Right renal cortex interstitium (tissue), 3 donors: Measurements from ENCODE around the gene RAX2. TPM values are rescaled to one million over a fixed set of nuclear protein-coding genes. Genes with fewer than 3 reads are reported as not detected.

ENCODE experiments used
- DNase-seq, 3 donors: peaks; one replicate each; pipeline ENCODE4 v3.0.0-alpha.2; 2013; ENCODE audit warnings: low read depth in 3 of 3, low spot score in 2 of 3
- polyA plus RNA-seq, 3 donors: library from polyadenylated mRNA; unstranded; fragments of 120-200 nt; gene quantifications; one replicate each; pipeline ENCODE4 v1.2.1, GENCODE V29; 2013; ENCODE audit not compliant: insufficient read length in 3 of 3

RAX2 gene
- polyA plus RNA-seq, 3 donors: not detected

GRCh38 chr19:3733549-3734309, 38.3 kb downstream of the RAX2 start:
- no peak for DNase-seq

DNA sequence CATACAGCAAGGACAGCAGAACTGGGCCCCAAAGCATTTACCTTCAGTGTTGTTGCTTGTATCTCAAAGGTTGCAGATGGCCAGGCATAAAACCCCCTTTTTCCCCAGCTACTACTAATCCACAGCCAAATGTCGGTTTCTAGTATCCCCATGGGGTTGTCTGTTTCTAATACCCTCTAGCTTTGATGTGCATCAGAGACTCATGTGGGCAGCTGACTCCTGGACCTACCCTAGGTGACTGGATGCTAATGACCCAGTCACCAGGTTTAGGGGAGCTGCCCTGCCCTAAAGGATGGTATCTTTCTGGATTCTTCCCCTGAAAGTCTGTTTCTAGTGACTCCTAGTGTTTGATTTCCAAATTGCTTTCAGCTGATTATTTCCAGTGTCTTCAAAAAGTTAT, 39.9 kb downstream of the RAX2 start:
- no peak for DNase-seq

- DNase-seq: no peak
Measured at GRCh38 chr19:3730457-3730958, 41.5 kb downstream of the RAX2 start.

GRCh38 chr19:3725640-3726310, 46.3 kb downstream of the RAX2 start:
- DNase-seq: peak in 1 of 3 donors; percentile 63

GRCh38 chr19:3725121-3725520, 46.9 kb downstream of the RAX2 start:
- no peak for DNase-seq

- no peak for DNase-seq
Measured at GRCh38 chr19:3723883-3724282, 48.1 kb downstream of the RAX2 start.

DNA sequence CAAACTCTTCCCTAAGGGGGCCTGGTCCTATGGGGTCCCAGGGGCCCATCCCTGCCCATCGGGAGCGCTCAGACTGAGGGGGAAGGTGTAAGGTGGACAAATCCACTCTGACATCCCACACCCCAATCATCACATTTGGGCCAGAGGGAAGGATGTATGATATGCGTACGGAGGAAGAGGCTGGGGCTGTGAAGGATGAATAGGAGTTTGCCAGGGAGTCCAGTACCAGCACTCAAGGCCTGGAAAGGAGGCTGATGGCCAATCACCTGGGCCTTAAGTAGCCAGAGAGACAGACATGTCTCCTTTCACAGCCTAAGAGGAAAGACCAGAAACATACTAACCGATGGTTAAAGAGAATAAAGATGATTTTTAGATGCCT, 48.9 kb downstream of the RAX2 start:
- no peak for DNase-seq

DNA sequence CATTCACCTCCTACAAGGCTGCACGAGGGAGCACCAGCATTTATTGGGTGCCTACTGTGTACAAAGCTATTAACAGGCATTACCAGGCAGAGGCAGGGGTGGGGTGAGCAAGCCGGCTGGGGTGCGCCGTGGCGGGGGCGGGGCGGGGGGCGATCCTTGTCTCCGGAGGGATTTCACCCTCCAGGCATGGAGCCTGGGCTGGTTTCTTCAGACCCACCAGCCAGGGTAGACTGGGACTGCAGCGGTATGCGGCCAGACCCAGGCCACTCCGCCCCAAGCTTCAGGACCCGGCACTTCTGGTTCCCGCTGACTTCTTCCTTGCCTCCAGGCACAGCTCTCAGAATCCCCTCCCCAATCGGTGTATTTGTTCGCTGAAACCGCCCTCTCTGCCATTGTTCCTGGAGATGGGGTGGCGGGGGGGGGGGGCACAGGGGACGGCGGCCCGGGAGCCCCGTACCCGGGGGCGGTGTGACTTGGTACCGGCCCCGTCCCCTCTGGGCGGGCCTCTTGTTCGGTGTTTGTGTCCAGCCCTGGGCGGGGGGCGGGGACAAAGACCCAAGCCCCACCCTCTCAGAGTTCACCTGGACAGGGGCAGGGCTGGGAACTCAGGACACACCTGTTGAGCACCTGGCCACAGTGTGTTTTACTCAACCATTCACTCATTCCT, 49.5 kb downstream of the RAX2 start:
- DNase-seq: no peak

DNA sequence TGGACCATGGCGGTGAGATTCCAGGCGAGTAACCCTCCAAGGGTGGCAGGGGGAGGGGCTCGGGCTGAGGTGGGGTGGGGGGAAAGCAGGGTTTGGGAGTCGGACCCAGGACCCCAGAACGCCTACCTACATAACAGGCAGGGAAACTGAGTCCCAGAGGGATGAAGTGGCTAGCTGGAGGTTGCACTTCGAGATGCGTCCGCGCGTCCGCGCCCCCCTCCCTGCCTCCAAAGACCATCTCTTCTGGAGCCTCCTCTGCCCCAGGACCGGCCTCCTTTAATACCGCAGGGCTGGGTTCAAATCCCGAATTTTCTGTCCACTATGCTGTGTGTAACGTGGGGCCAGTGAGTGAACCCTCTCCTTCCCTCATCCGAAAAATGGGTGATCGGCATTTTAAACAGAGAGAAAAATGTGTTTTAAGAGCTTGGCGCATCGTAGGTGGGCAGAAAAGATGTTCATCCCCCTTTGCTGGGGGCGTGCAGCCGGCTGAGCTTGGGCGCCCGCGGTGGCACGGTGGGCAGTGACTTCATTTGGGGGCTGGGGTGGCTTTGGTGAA, 50.1 kb downstream of the RAX2 start:
- DNase-seq: no peak

DNA sequence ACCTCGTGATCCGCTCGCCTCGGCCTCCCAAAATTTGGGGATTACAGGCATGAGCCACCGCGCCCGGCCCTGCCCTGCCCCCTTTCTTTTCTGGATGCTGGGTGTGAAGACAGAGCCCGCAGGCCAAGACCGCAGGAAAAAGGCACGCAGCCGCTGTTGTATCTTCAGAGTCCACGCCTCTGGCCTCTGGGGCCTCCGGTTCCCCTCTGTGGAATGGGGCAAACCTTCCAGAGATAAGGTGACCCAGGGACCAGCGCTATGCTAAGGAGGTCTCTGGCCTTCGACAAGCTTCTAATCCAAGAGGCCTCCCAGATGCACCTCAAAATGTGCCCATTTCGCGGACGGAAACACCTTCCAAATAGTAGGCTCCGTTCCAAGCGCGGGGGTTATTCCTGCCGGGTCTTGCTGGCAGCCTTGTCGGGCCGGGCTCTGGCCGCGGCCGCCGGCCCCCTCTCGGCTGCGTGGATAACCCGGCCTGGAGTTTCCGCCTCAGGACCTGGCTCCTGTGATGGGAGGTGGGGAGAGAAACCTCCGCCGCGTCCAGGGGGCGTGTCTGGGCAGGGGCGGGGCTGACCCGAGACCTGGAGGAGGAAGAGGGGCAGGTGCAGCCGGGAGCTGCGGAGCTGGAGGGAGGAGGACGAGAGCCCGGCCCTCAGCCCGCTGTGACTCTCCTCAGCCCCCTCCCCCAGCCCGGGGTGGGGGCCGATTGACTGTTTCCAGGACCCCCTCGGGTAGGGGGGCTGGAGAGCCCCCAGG, 50.7 kb downstream of the RAX2 start:
- peak in 1 of 3 donors; percentile 80 for DNase-seq

- DNase-seq: no peak
Measured at GRCh38 chr19:3720349-3720917, 51.6 kb downstream of the RAX2 start.

DNA sequence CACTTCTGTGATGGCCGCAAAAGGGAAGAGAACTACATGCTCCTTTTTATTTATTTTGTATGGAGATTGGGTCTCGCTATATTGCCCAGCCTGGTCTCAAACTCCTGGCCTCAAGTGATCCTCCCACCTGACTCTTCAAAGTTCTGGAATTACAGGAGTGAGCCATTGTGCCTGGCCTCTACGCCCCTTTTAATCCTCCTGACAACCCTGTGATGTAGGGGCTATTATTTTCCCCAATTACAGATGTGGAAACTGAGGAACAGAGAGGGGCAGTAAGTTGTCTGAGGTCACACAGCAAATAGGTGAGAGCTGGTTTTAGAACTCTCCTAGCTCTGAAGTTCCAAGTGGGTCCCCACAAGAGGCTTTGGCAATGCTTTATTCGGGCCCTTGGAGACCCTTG, 52.2 kb downstream of the RAX2 start:
- DNase-seq: no peak

Other genes with a start within 250 kb of the RAX2 start
- 1 to 10 TPM; 3.5 to 5.0 (median 4.3) TPM for gene TEKTIP1, start 233.1 kb downstream of the RAX2 start, polyA plus RNA-seq
- 10 to 100 TPM; 47.2 to 53.4 (median 48.2) TPM for gene MFSD12, start 214.6 kb downstream of the RAX2 start, polyA plus RNA-seq
- gene HMG20B, start 199.3 kb downstream of the RAX2 start, polyA plus RNA-seq: 10 to 100 TPM; 63.7 to 75.9 (median 64.9) TPM
- gene GIPC3, start 186.8 kb downstream of the RAX2 start, polyA plus RNA-seq: 1 to 10 TPM; 1.9 to 3.1 (median 2.8) TPM
- gene TBXA2R, start 165.4 kb downstream of the RAX2 start, polyA plus RNA-seq: 1 to 10 TPM; 2.1 to 2.6 (median 2.3) TPM
- gene CACTIN, start 145.4 kb downstream of the RAX2 start, polyA plus RNA-seq: 10 to 100 TPM; 17.8 to 19.3 (median 18.6) TPM
- gene PIP5K1C, start 71.8 kb downstream of the RAX2 start, polyA plus RNA-seq: 10 to 100 TPM; 16.9 to 19.5 (median 19.3) TPM
- 1 to 10 TPM; 6.5 to 9.4 (median 9.1) TPM for gene TJP3, start 63.8 kb downstream of the RAX2 start, polyA plus RNA-seq
- 10 to 100 TPM; 10.3 to 11.6 (median 11.3) TPM for gene APBA3, start 10.5 kb downstream of the RAX2 start, polyA plus RNA-seq
- gene MRPL54, start 9.5 kb downstream of the RAX2 start, polyA plus RNA-seq: 10 to 100 TPM; 30.5 to 31.9 (median 30.5) TPM
- gene MATK, start 14.2 kb upstream of the RAX2 start, polyA plus RNA-seq: 1 to 10 TPM in 2 of 3 donors, under 1 TPM in 1; 0.93 to 1.4 (median 1.0) TPM
- gene ZFR2, start 96.8 kb upstream of the RAX2 start, polyA plus RNA-seq: 1 to 10 TPM; 1.3 to 2.0 (median 1.5) TPM
- under 1 TPM; 0.18 to 0.46 (median 0.18) TPM for gene ATCAY, start 108.5 kb upstream of the RAX2 start, polyA plus RNA-seq
- gene NMRK2, start 160.8 kb upstream of the RAX2 start, polyA plus RNA-seq: under 1 TPM; 0.14 to 0.50 (median 0.27) TPM
- gene DAPK3, start 198.9 kb upstream of the RAX2 start, polyA plus RNA-seq: 10 to 100 TPM; 30.9 to 37.3 (median 30.9) TPM
- 1,000 to 10,000 TPM; 1,409 to 1,651 (median 1,477) TPM for gene EEF2, start 213.2 kb upstream of the RAX2 start, polyA plus RNA-seq
- 10 to 100 TPM; 25.2 to 34.8 (median 29.6) TPM for gene PIAS4, start 235.5 kb upstream of the RAX2 start, polyA plus RNA-seq